Hindlimb muscle (tissue), 1 donor: ENCODE measurements around the gene SOCS3. TPM values are rescaled to one million over a fixed set of nuclear protein-coding genes. Genes with fewer than 3 reads are reported as not detected.

ENCODE experiments used
- DNase-seq: peaks from one replicate; pipeline ENCODE4 v3.0.0-alpha.2; 2013
- polyA plus RNA-seq: library from polyadenylated mRNA; unstranded; fragments of 120-200 nt; gene quantifications from one replicate; pipeline ENCODE4 v1.2.1, GENCODE V29; 2013; ENCODE audit not compliant: insufficient read length

The SOCS3 gene
- polyA plus RNA-seq, 1 donor = 14.4 TPM

GRCh38 chr17:78366109-78366848 is 6.4 kb upstream of the SOCS3 start:
- DNase-seq = no peak

DNA sequence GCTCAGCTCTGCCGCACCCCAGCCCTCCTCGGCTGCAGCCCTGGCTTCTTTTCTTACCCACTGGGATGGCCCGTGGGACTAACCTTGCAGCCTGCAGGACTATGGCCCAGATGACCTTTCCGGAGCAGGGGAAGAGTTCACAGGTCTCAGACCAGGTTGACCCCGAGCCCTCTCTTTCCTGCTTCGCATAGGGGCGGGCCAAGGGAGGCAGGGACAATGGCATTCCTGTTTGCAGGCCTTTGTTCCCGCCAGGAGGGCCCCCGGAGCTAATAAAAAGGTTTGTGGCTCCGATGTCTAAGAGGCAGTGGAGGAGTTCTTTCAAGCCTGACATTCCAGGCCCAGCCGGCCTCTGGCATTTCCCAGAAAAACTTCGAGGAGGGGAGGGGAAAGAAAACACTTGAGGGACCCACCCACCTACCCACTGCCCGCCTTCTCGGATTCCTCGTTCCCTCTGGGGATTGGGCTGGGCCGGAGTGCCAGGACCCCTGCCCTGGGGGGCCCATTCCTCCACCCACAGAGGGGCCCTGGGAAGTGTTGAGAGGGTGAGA is 5.8 kb upstream of the SOCS3 start:
- no peak for DNase-seq

DNA sequence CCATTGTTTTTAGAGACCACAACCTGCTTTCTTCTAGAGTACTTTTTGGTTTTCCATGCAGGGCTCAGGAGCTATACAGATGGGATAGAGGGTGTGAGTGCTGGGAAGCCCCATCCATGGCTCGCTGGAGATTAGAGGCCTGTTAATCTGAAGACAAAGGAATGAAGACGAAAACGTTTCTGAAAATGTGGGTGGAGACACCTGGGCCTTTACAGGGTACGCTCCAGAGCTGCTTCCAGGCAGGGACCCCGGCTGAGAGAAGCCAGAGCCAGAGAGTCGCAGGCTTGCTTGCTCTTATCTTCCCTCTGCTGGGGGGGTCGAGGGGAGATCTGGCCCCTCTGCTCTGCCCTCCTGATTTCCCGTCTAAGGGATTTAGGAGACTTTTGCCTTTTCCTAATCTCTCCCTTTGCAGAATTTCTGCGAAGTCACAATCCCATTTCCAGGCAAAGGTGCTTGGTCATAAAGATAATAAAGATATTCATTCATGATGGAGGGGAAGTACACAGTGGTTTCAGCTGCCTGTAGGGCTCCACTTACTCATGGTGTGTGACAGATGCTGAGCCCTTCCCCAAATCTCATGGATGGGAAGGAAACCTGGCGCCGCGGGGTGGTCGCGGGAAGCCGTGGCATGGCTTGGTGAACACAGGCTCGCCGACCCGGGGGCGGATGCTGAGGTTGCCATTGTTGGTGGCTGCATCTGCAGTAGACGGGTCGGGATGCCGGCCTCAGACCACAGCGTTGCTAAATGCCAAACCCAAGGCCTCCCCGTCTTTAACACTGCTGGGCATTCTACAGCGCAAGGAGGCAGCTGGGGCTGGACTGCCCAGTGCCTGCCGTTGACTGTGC is 4.8 kb upstream of the SOCS3 start:
- no peak for DNase-seq

DNA sequence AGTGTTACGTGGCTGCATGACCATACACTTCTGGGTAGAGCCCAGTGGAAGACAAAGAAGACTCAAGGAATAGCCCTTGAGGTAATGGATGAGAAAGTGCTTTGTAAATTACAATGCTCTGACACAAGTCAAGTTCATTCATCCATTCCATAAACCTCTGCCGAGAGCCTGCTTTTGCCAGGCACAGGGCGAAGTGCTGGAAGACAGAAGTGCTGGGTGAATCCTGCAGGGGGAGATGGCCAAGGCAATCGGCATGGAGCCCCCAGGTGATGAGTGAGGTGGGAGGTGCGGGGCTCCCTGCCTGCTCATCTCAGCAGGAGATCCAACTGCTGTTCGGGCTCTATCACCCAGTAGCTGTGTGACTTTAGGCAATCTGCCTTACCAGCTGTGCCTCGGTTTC is 2.8 kb upstream of the SOCS3 start:
- no peak for DNase-seq

DNA sequence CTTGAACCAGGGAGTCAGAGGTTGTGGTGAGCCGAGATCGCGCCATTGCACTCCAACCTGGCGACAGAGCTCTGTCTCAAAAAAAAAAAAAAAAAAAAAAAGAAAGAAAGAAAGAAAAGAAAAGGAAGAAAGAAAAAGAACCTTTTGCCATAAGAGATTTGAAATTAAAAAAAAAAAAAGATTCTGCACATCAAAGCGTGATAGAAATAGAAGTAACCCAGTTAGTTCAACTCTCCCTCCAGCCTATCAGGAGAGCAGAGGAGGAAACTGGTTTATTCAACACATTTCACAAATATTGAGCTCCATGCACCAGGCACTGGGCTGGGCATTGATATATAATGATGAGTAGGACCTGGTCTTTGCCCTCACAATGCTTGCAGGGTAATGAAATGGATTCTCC is 2.4 kb upstream of the SOCS3 start:
- DNase-seq = no peak

GRCh38 chr17:78361225-78361701 is 1.4 kb upstream of the SOCS3 start:
- no peak for DNase-seq

DNA sequence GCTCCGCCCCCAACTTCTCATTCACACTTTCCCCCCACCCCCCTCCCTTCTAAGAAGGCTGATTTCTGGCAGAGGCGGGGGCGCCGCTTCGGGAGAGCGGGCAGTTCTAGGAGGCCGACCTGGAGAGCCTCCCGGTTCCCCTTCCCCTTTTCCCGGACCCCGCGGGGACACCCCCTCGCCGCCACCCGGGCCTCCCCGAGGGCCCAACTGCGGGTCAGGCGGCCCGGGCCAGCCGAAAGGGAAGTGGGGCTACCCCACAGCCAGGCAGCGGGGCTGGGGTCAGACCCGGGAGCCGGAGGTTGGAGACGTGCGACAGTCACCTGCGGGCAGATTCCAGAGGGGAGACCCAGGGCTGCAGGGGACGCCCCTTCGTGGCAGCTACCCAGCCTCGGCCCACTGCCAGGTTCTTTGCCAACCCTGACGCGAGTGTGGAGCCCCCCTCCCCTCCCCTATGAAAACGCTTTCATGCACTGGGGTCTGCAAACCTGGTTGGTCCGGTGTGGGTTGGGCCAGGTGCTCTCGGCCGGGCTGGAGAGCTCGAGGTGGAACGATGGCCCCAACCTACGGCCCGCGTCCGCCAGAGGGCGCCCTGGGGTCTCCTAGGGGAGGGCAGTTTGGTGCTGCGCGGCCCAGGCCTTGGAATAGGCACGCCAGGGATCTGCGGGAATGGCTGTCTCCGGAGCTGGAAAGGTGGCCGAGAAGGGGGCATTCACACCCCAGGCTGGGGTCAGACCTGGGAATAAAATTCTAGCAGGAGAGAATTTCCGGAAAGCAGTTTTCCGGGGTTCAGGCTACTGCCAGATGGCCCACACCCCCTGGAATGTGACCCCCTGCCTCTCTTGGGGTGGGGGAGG is 721 bp upstream of the SOCS3 start:
- peak; percentile 83 for DNase-seq

DNA sequence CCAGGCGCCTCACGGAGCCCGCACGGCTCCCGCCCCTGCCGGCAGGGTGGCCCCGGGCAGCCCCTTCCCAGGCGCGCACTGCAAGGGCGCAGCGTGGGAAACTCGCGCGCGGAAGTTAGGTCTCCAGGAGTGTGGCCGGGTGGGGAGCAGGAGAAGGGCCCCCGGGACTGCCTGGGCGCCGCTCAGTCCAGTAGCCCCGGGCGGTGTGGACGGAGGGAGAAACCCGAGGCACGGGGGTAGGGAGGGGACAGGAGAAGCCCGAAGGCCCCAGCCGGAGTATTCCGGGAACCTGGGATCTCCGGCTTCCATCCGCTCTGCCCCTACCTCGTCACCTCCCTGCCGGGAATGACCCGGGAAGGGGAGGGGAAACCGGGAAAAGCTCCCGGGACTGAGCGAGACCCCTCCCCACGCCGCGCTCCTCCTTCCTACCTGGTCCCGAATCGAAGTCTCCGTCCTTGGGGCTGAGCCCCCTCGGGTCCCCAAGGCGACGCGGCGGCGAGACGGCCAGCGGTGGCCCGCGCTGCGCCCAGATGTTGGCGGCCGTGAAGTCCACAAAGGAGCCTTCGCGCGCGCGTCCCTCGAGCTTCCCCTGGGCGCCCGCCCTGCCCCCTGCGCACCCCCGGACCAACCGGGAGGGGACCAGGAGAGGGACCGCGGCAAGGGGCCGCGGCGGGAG is 418 bp downstream of the SOCS3 start:
- no peak for DNase-seq

GRCh38 chr17:78358538-78359320 is 1.1 kb downstream of the SOCS3 start:
- DNase-seq = no peak

GRCh38 chr17:78357672-78358537 is 2.0 kb downstream of the SOCS3 start:
- DNase-seq = no peak

DNA sequence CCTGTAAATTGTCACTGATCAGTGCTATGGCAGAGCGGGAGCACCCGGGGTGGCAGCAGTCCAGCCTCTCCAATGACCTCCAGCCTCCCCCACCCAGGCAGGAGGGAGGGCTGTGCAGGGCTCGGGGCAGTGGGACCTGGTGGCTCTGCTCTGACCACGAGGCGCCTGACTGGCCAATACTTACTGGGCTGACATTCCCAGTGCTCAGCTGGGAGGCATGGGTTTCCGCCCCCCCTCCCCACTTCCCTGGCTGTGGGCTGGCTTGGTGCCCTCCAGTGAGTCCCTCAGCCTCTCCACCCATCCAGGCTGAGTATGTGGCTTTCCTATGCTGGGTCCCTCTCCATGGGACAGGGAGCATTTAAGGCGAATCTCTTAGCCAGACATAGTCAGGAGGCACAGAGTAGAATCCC is 2.7 kb downstream of the SOCS3 start:
- no peak for DNase-seq

DNA sequence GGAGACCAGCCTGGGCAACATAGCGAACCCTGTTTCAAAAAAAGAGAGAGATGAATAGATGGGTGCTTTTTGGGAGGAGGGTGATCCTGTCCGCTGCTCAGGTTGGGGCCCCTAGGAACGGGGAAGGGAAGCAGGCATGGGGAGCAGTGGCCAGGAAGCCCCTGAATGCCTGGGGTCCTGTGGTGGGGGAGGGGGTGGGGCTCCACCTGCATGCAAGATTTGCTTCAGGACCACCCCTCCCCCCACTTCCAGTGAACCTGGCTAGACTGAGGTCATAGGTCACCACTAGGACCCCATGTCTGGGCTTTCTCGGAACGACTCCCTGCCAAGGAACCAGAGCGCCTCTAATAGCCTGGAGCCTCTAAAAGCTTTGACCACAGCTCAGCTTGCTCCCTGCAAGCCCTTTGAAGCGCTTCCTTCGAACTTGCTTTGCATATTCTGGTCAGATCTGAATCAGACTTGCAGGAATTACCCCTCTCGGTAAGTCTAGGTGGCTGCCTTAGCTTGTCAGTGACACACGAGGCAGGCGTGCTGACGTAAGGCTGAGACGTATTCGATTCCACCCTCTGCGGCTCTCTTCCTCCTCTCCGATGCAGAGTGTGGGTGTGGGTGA is 3.7 kb downstream of the SOCS3 start:
- DNase-seq = no peak

- DNase-seq = no peak
Measured at GRCh38 chr17:78355701-78356100, 4.2 kb downstream of the SOCS3 start.

GRCh38 chr17:78355045-78355641 is 4.7 kb downstream of the SOCS3 start:
- DNase-seq = no peak

- no peak for DNase-seq
Measured at GRCh38 chr17:78353834-78354233, 6.0 kb downstream of the SOCS3 start.

- peak; percentile 87 for DNase-seq
Measured at GRCh38 chr17:78351449-78352006, 8.3 kb downstream of the SOCS3 start.

DNA sequence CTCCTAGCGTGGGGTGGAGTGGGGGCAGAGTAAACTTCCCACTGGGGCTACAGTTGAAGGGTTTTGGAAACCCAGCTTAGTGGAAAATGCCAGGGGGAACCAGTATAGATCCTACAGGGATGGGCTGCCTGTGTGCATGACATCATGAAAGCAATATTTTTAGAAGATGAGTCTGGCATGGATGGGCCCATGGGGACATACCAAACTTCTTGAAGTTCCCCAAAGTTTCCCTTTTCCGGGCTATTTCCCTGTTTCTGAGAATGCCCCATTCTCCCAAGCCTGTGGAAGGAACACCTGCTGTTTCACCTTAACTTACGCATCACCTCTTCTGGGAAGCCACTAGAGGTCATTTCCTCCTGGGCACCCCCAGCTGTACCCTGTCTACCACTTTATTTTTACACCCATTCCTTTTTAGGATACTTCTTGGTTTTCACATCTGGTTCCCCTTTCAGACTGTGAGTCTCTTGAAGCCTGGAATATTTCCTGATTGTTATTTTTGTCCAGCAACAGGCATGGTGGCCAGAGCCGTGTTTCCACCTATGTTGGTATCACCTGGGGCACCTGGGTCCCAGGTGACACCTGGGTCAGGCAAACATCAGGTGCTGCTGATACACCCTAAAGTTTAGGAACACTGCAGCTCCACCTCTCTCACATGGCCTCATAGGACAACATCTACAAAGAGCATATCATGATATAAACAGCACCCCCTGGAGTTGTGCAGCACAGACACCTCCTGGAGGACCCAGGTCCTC is 9.8 kb downstream of the SOCS3 start:
- no peak for DNase-seq
